Gastroesophageal sphincter (tissue), 4 donors: ENCODE data around the gene ADAMTS14. TPM values are rescaled to one million over a fixed set of nuclear protein-coding genes. Genes with fewer than 3 reads are reported as not detected.
A peak's percentile ranks its signal among the peaks of the same experiment; 100 is the strongest.

Experiments used
- ATAC-seq: fragments of 150-250 bp; one replicate; pipeline ENCODE4 v1.9.1; 2016; ENCODE audit warnings: mild to moderate bottlenecking, moderate library complexity
- H3K27ac ChIP-seq, 4 donors: fragments of 200-600 bp; sonication (generic) in 3 of 4; 1 replicate in 3 of 4; 2 replicates in 1 of 4; pipeline ENCODE4 v1.5.1; 2016 to 2019
- H3K27me3 ChIP-seq: fragments of 200-600 bp; sonication (generic); one replicate; pipeline ENCODE4 v1.5.1; 2019
- H3K36me3 ChIP-seq, 2 donors: fragments of 200-600 bp; sonication (generic); one replicate each; pipeline ENCODE4 v1.5.1; 2019; ENCODE audit warnings: control low read depth in 1 of 2
- H3K4me1 ChIP-seq, 3 donors: fragments of 200-600 bp; sonication (generic); 1 replicate in 2 of 3; 2 replicates in 1 of 3; pipeline ENCODE4 v1.5.1; 2016 to 2019; ENCODE audit warnings: control low read depth in 2 of 3
- H3K4me3 ChIP-seq, 2 donors: fragments of 200-600 bp; sonication (generic); one replicate each; pipeline ENCODE4 v1.5.1; 2019; ENCODE audit warnings: mild to moderate bottlenecking in 1 of 2, moderate library complexity in 1 of 2
- H3K9me3 ChIP-seq, 3 donors: fragments of 200-600 bp; sonication (generic); one replicate each; pipeline ENCODE4 v1.5.1; 2017 to 2019; ENCODE audit warnings: control low read depth in 2 of 3
- EP300 ChIP-seq: sonication (generic); formaldehyde crosslinking; IDR thresholded peaks from one replicate; pipeline ENCODE4 v1.6.1; 2017; ENCODE audit warnings: antibody characterized with exemption, mild to moderate bottlenecking
- POLR2A ChIP-seq, 2 donors: fragments of 450-650 bp; IDR thresholded peaks; one replicate each; pipeline ENCODE4 v1.6.1; 2017; ENCODE audit warnings: antibody characterized with exemption in 2 of 2, mild to moderate bottlenecking in 2 of 2, moderate library complexity in 1 of 2
- POLR2AphosphoS5 ChIP-seq: sonication (generic); formaldehyde crosslinking; IDR thresholded peaks from one replicate; pipeline ENCODE4 v1.6.1; 2017; ENCODE audit warnings: antibody characterized with exemption
- WGBS, 2 donors: methylation state at CpG; one replicate each; pipeline ENCODE4 v1.1.5; 2018; ENCODE audit warnings: low coverage in 1 of 2; 5-methylcytosine and 5-hydroxymethylcytosine counted together
- total RNA-seq, 4 donors: library from RNA; depleted of rRNA; stranded (reverse); fragments of >200 nt; gene quantifications; one replicate each; pipeline ENCODE4 v1.1.0, GENCODE V29; 2016
- TF ChIP-seq, protein P1 (sequence below), 4 experiments: fragments of 200-600 bp in 2 of 4; fragments of 450-650 bp in 2 of 4; sonication (generic) in 1 of 4; IDR thresholded peaks; one replicate each; pipeline ENCODE4 v1.5.1; 2017 to 2019; ENCODE audit warnings: antibody characterized with exemption in 4 of 4, mild to moderate bottlenecking in 2 of 4, moderate library complexity in 2 of 4

The ADAMTS14 gene
- total RNA-seq, 4 donors from 2014 or later: 0.04 to 0.27 TPM; not detected in 2

DNA sequence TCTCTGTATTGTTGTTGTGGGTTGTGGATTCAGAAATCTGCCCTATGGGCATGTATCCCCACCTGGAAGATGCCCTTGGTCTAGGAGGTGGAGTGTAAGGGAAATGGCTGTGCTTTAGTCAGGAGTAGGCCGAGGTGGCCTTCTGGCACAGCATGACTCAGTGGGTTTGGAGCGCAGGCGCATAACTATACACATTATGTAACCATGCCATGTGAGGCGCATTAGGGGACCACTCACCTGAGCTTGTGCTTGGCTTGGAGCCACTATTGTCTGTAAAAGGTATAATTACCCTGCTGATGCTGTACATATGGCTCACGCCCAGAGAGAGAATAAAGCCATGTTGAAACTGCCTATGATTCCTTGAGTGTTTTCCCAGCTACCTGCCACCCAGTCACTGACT is 20.6 kb upstream of the ADAMTS14 start:
- no peak for TF ChIP-seq POLR2A (IDR thresholded peaks at IDR 0.05)
- TF ChIP-seq EP300: no peak
- TF ChIP-seq, protein P1, sequence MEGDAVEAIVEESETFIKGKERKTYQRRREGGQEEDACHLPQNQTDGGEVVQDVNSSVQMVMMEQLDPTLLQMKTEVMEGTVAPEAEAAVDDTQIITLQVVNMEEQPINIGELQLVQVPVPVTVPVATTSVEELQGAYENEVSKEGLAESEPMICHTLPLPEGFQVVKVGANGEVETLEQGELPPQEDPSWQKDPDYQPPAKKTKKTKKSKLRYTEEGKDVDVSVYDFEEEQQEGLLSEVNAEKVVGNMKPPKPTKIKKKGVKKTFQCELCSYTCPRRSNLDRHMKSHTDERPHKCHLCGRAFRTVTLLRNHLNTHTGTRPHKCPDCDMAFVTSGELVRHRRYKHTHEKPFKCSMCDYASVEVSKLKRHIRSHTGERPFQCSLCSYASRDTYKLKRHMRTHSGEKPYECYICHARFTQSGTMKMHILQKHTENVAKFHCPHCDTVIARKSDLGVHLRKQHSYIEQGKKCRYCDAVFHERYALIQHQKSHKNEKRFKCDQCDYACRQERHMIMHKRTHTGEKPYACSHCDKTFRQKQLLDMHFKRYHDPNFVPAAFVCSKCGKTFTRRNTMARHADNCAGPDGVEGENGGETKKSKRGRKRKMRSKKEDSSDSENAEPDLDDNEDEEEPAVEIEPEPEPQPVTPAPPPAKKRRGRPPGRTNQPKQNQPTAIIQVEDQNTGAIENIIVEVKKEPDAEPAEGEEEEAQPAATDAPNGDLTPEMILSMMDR (IDR thresholded peaks at IDR 0.05): no peak
- TF ChIP-seq POLR2AphosphoS5: no peak
- Histone ChIP-seq H3K4me1 (peaks cover 0 to 11% (median 0%) of the 10 kb centered on the region in 3 donors), H3K27ac (no peak overlapping the region), H3K27me3 (no peaks in the 10 kb centered on the region), H3K36me3 (no peaks in the 10 kb centered on the region), H3K9me3 (no peaks in the 10 kb centered on the region), H3K4me3 (no peak overlapping the region)
- 91 to 100% methylated on average over 1 to 4 of the region's 5 CpGs for WGBS, 2 donors
- no peak for ATAC-seq

DNA sequence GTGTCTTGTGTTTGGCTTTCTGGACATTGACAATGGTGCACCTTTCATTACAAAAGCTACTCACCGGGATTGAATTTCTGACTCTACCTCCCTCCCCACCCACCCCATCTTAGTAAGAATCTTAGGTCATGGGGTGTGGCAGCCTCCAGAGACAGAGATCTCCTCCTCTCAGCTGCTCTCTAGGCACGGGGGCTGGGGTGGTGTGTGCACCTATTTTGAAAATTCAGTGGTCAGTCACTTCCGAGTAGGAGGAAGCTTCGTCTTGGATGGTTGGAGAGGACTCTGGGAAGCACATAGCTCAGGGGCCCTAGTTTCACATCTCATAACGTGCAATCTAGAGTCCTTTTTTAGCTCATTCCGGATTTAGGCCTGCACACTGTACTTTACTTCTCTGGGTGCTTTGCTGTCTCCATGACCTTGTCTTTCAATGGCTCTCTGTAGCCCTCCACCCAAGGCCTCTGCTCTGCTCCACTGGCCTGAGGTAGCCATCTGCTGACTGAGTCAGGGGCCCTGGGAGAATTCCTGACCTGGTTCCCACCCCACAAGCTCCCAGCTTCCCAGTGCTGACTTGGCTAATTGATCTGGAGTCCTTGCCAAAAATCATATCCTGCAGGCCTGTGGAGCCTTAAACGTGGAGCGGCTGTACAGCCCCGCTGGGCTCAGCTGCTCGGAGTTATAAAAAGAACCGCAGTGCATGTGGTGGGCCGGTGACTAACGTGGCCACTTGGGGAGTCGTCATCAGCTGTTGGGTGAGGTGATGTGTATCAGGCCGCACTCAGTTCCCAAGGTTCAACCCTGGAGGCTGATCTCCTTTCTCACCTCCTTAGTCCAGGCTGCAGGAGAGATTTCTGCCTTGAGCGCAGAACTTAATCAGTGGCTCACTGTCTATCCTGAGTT is 19.3 kb upstream of the ADAMTS14 start:
- H3K4me1 ChIP-seq: peaks cover 0 to 11% (median 0%) of the 10 kb centered on the region in 3 donors
- peak; percentile 41 for ATAC-seq
- H3K27ac ChIP-seq: no peak overlapping the region
- no peak overlapping the region for H3K4me3 ChIP-seq
- H3K36me3 ChIP-seq: no peaks in the 10 kb centered on the region
- WGBS, 2 donors: 0 to 65% methylated on average over 1 to 3 of the region's 16 CpGs
- no peaks in the 10 kb centered on the region for H3K9me3 ChIP-seq
- no peaks in the 10 kb centered on the region for H3K27me3 ChIP-seq
- TF ChIP-seq POLR2A (IDR thresholded peaks at IDR 0.05) (no peak), POLR2AphosphoS5 (no peak)
- TF ChIP-seq, protein P1 (IDR thresholded peaks at IDR 0.05): no peak

DNA sequence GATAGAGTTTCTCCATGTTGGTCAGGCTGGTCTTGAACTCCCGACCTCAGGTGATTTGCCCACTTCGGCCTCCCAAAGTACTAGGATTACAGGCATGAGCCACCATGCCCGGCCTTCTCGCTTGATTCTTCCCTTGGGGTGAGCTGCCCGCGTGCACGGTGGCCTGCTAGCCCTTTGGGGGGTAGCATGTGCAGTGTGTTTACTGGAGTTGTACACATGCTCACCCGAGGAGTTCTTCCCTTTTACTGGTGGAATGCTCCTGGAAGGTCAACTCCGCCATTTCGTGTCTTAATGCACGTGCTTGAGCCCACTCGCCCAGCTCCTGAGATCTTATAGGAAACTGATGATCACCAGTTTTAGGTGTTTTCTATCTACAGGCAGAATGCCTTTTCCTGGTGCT is 17.0 kb upstream of the ADAMTS14 start:
- TF ChIP-seq POLR2AphosphoS5 (no peak), EP300 (no peak), POLR2A (IDR thresholded peaks at IDR 0.05) (no peak)
- TF ChIP-seq, protein P1 (IDR thresholded peaks at IDR 0.05): no peak
- 100% methylated on average over 5 to 10 of the region's 12 CpGs for WGBS, 2 donors
- H3K27me3 ChIP-seq: no peaks in the 10 kb centered on the region
- peaks cover 0 to 10% (median 0%) of the 10 kb centered on the region in 3 donors for H3K9me3 ChIP-seq
- no peak overlapping the region for H3K4me3 ChIP-seq
- ATAC-seq: no peak
- no peak overlapping the region for H3K27ac ChIP-seq
- H3K36me3 ChIP-seq: no peaks in the 10 kb centered on the region
- H3K4me1 ChIP-seq: peaks cover 0 to 11% (median 0%) of the 10 kb centered on the region in 3 donors

DNA sequence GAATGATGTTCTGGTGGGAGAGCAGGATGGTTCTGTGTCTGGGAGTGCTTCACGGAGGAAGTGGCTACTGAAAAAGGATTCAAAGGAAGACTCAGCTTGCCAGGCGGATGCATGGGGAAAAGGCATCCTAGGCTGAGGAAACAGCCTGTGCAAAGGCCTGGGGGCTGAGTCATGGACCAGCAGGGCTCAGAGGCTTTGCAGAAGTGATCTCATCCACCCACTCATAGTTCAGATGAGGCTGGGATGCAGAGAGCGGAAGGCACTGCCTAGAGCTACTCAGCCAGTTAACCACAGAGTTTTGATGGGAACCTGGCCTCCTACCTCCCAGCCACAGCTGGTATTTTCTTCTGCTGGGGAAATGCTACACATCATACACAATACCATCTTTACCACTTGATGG is 15.8 kb upstream of the ADAMTS14 start:
- no peak overlapping the region for H3K4me3 ChIP-seq
- H3K36me3 ChIP-seq: no peaks in the 10 kb centered on the region
- TF ChIP-seq, protein P1 (IDR thresholded peaks at IDR 0.05): no peak
- TF ChIP-seq EP300: no peak
- no peak for TF ChIP-seq POLR2AphosphoS5
- TF ChIP-seq POLR2A (IDR thresholded peaks at IDR 0.05): no peak
- 17 to 43% methylated on average over 2 to 3 of the region's 3 CpGs for WGBS, 2 donors
- peaks cover 0 to 10% (median 0%) of the 10 kb centered on the region in 3 donors for H3K9me3 ChIP-seq
- H3K4me1 ChIP-seq: peaks cover 0 to 11% (median 0%) of the 10 kb centered on the region in 3 donors
- H3K27ac ChIP-seq: no peak overlapping the region
- no peak for ATAC-seq
- H3K27me3 ChIP-seq: no peaks in the 10 kb centered on the region

DNA sequence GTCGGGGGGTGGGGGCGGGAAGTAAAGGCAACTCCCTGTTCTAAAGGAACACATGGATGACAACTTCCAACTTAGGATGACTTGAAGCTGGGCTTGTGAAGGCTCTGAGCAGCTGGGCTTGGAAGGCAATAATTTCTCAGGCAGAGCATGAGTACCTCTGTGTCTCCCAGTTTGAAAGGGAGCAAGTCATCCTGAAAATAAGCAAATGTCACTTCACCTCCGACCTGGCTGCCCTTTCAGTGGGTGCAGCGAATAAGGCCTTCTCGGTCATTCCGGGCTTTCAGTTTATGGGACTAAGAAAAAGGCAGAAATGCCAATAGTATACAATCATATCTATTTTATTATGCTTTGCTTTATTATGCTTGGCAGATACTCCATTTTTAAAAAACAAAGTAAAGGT is 15.3 kb upstream of the ADAMTS14 start:
- Histone ChIP-seq H3K27ac (no peak overlapping the region), H3K27me3 (no peaks in the 10 kb centered on the region), H3K9me3 (peaks cover 0 to 10% (median 0%) of the 10 kb centered on the region in 3 donors), H3K4me1 (peaks cover 0 to 11% (median 0%) of the 10 kb centered on the region in 3 donors), H3K4me3 (no peak overlapping the region), H3K36me3 (no peaks in the 10 kb centered on the region)
- no peak for TF ChIP-seq POLR2AphosphoS5
- no peak for TF ChIP-seq POLR2A (IDR thresholded peaks at IDR 0.05)
- 88 to 100% methylated on average over 1 to 4 of the region's 6 CpGs for WGBS, 2 donors
- ATAC-seq: no peak
